ENCODE measurements around the gene RBM17. TPM values are rescaled to one million over a fixed set of nuclear protein-coding genes. Genes with fewer than 3 reads are reported as not detected.

The RBM17 gene
- total RNA-seq, 1 experiment from 2014 or later = 28.4 TPM

GRCh38 chr10:6135589-6136168 is 46.8 kb downstream of the RBM17 start:
- H3K4me2 ChIP-seq (ENCODE audit: low read length) = peak overlapping the region; percentile 69
- H3K27ac ChIP-seq (ENCODE audit: low read length) = peak overlapping the region; percentile 62; the same call in 1 of the 2 replicates
- intact Hi-C loops (cut with micrococcal nuclease) = no loop called here
- no peaks in the 10 kb centered on the region for H3K27me3 ChIP-seq (ENCODE audit: low read length)
- no peak for TF ChIP-seq EZH2phosphoT487 (IDR thresholded peaks at IDR 0.05; ENCODE audit: borderline replicate concordance, low read length)
- no peak for TF ChIP-seq CTCF (conservative IDR thresholded peaks at IDR 0.05; ENCODE audit: low read depth, low read length)
- no peak for TF ChIP-seq EZH2 (IDR thresholded peaks at IDR 0.05; ENCODE audit: low read length, unreplicated experiment)
- peak overlapping the region; percentile 39; the same call in 1 of the 2 replicates for H3K4me3 ChIP-seq (ENCODE audit: low read length)
- CTCF ChIA-PET = interaction anchor here (1.3 to 2.1 kb wide), 2 partner anchors 67 to 266 kb away, joined by 3 to 7 read pairs; partner anchors contain the start of gene PFKFB3
- no peaks in the 10 kb centered on the region for H3K79me2 ChIP-seq (ENCODE audit: low read length)
- H3K9me3 ChIP-seq (ENCODE audit: low read length) = no peaks in the 10 kb centered on the region
- DNase-seq = no peak
- H3F3A ChIP-seq (ENCODE audit: low read length, unreplicated experiment) = no peaks in the 10 kb centered on the region
- POLR2A ChIA-PET (ENCODE audit: unreplicated experiment) = no interaction called here
- H3K36me3 ChIP-seq (ENCODE audit: low read depth, low read length) = no peaks in the 10 kb centered on the region
- ATAC-seq = no peak
- BruUV-seq (replicated peaks) = no TSS peak
- no peaks in the 10 kb centered on the region for H3K9me2 ChIP-seq (replicated peaks; ENCODE audit: low read length)
- H3K9ac ChIP-seq (ENCODE audit: low read length) = no peak overlapping the region
- peaks cover 16% of the 10 kb centered on the region for H3K4me1 ChIP-seq (ENCODE audit: insufficient read depth, low read length)
- 0 out of 2 replicates have a peak overlapping the region, but pooled peaks have one; percentile 52 for H2AFZ ChIP-seq (ENCODE audit: low read length)
- H4K20me1 ChIP-seq (ENCODE audit: low read length) = no peaks in the 10 kb centered on the region

- no peaks in the 10 kb centered on the region for H3K79me2 ChIP-seq (ENCODE audit: low read length)
- peak overlapping the region; percentile 13; the same call in 1 of the 2 replicates for H3K9ac ChIP-seq (ENCODE audit: low read length)
- TF ChIP-seq CTCF (conservative IDR thresholded peaks at IDR 0.05; ENCODE audit: low read depth, low read length) (no peak), EZH2phosphoT487 (IDR thresholded peaks at IDR 0.05; ENCODE audit: borderline replicate concordance, low read length) (no peak), EZH2 (IDR thresholded peaks at IDR 0.05; ENCODE audit: low read length, unreplicated experiment) (no peak)
- H3K9me2 ChIP-seq (replicated peaks; ENCODE audit: low read length) = no peaks in the 10 kb centered on the region
- H3K27ac ChIP-seq (ENCODE audit: low read length) = peak overlapping the region; percentile 62
- BruUV-seq (replicated peaks) = no TSS peak
- peak overlapping the region; percentile 39; the same call in 1 of the 2 replicates for H3K4me3 ChIP-seq (ENCODE audit: low read length)
- peak overlapping the region; percentile 69 for H3K4me2 ChIP-seq (ENCODE audit: low read length)
- intact Hi-C loops (cut with micrococcal nuclease) = no loop called here
- H3F3A ChIP-seq (ENCODE audit: low read length, unreplicated experiment) = no peaks in the 10 kb centered on the region
- H3K36me3 ChIP-seq (ENCODE audit: low read depth, low read length) = no peaks in the 10 kb centered on the region
- peak overlapping the region; percentile 52 for H2AFZ ChIP-seq (ENCODE audit: low read length)
- ChIA-PET POLR2A (ENCODE audit: unreplicated experiment) (interaction anchor here (0.6 kb wide), 1 partner anchor 42 kb away, joined by 3 read pairs; no protein-coding TSS in a partner anchor), CTCF (interaction anchor here (1.3 to 2.1 kb wide), 2 partner anchors 66 to 265 kb away, joined by 3 to 7 read pairs; partner anchors contain the start of gene PFKFB3)
- peaks cover 20% of the 10 kb centered on the region for H3K4me1 ChIP-seq (ENCODE audit: insufficient read depth, low read length)
- H4K20me1 ChIP-seq (ENCODE audit: low read length) = no peaks in the 10 kb centered on the region
- peak; percentile 51 for DNase-seq
- H3K27me3 ChIP-seq (ENCODE audit: low read length) = no peaks in the 10 kb centered on the region
- peak; percentile 55 for ATAC-seq
- H3K9me3 ChIP-seq (ENCODE audit: low read length) = no peaks in the 10 kb centered on the region
Measured at GRCh38 chr10:6136215-6137201, 47.7 kb downstream of the RBM17 start.

Measured in PC-3 (cell line).